IPS-NIHi11 (cell line): Measurements from ENCODE around the gene GTPBP8.

Experiments
- DNase-seq: peaks from one replicate; pipeline ENCODE4 v3.0.0; 2012; ENCODE audit warnings: mixed read lengths, low spot score

GTPBP8 gene

GRCh38 chr3:112990672-112991602, at the start of gene GTPBP8:
Gene GTPBP8 (plus strand): TSS chr3:112990984. CDS start chr3:112991000, 16 bp downstream.
- DNase-seq: peak; percentile 86

GRCh38 chr3:112948346-112948838, 42.4 kb upstream of the GTPBP8 start:
- no peak for DNase-seq

GRCh38 chr3:112956351-112956750, 34.4 kb upstream of the GTPBP8 start:
- no peak for DNase-seq

- no peak for DNase-seq
These were observed 31.8 kb upstream of the GTPBP8 start for GRCh38 chr3:112958811-112959560.

- DNase-seq: no peak
These were observed 27.1 kb upstream of the GTPBP8 start for GRCh38 chr3:112963683-112964082.

GRCh38 chr3:112965656-112966055, 25.1 kb upstream of the GTPBP8 start:
- DNase-seq: no peak

- no peak for DNase-seq
These were observed 24.2 kb upstream of the GTPBP8 start for GRCh38 chr3:112966633-112967032.

- no peak for DNase-seq
These were observed 23.4 kb upstream of the GTPBP8 start for GRCh38 chr3:112967425-112967824.

- DNase-seq: no peak
These were observed 23.0 kb upstream of the GTPBP8 start for GRCh38 chr3:112967828-112968227.

GRCh38 chr3:112972158-112972557, 18.6 kb upstream of the GTPBP8 start:
- DNase-seq: no peak

- DNase-seq: no peak
These were observed 17.2 kb upstream of the GTPBP8 start for GRCh38 chr3:112973325-112974177.

GRCh38 chr3:112974178-112974517, 16.6 kb upstream of the GTPBP8 start:
- DNase-seq: no peak

GRCh38 chr3:112974894-112975293, 15.9 kb upstream of the GTPBP8 start, which contains the start of gene CD200R1:
Gene CD200R1 (minus strand): TSS chr3:112975103. CDS start chr3:112974857, 246 bp downstream.
- DNase-seq: no peak

GRCh38 chr3:112976001-112976400, 14.8 kb upstream of the GTPBP8 start:
- no peak for DNase-seq

GRCh38 chr3:112976953-112977352, 13.8 kb upstream of the GTPBP8 start:
- DNase-seq: no peak

- DNase-seq: peak; percentile 14
These were observed 11.4 kb upstream of the GTPBP8 start for GRCh38 chr3:112979244-112979832.

GRCh38 chr3:112980080-112980479, 10.7 kb upstream of the GTPBP8 start:
- no peak for DNase-seq

- DNase-seq: no peak
These were observed 8.1 kb upstream of the GTPBP8 start for GRCh38 chr3:112982710-112983109.

GRCh38 chr3:112984485-112984884, 6.3 kb upstream of the GTPBP8 start:
- peak; percentile 10 for DNase-seq

- DNase-seq: no peak
These were observed 3.0 kb upstream of the GTPBP8 start for GRCh38 chr3:112987710-112988334.

- DNase-seq: no peak
These were observed 5.0 kb downstream of the GTPBP8 start for GRCh38 chr3:112995800-112996199.
